ENCODE measurements around the gene SSBP3. TPM values are rescaled to one million over a fixed set of nuclear protein-coding genes. Genes with fewer than 3 reads are reported as not detected.

SSBP3 gene
- polyA plus RNA-seq, 1 experiment, result 34.3 TPM

GRCh38 chr1:54247863-54248515 lies 158.2 kb downstream of the SSBP3 start:
- no peak for DNase-seq (ENCODE audit: low read depth, low spot score)
- no peak for TF ChIP-seq CTCF (IDR thresholded peaks at IDR 0.05; ENCODE audit: low read depth, low read length)
- H3K27me3 ChIP-seq (ENCODE audit: control insufficient read depth, insufficient read depth, low read length), result no peaks in the 10 kb centered on the region
- POLR2A ChIA-PET, result no interaction called here
- no peak overlapping the region for H3K27ac ChIP-seq (ENCODE audit: low read depth, low read length)
- H3K9me3 ChIP-seq (ENCODE audit: control insufficient read depth, insufficient read depth, low read length), result 0 out of 2 replicates have a peak, but pooled peaks cover 3% of the 10 kb centered on the region
- CTCF ChIA-PET, result no interaction called here
- no peak overlapping the region for H3K4me3 ChIP-seq (ENCODE audit: low read depth, low read length)

- no peak overlapping the region for H3K4me3 ChIP-seq (ENCODE audit: low read depth, low read length)
- TF ChIP-seq CTCF (IDR thresholded peaks at IDR 0.05; ENCODE audit: low read depth, low read length), result no peak
- ChIA-PET POLR2A (no interaction called here), CTCF (no interaction called here)
- no peaks in the 10 kb centered on the region for H3K27me3 ChIP-seq (ENCODE audit: control insufficient read depth, insufficient read depth, low read length)
- no peak overlapping the region for H3K27ac ChIP-seq (ENCODE audit: low read depth, low read length)
- DNase-seq (ENCODE audit: low read depth, low spot score), result no peak
- 0 out of 2 replicates have a peak, but pooled peaks cover 3% of the 10 kb centered on the region for H3K9me3 ChIP-seq (ENCODE audit: control insufficient read depth, insufficient read depth, low read length)
Measured at GRCh38 chr1:54246116-54246721, 160.0 kb downstream of the SSBP3 start.

GRCh38 chr1:54245501-54245900 lies 160.7 kb downstream of the SSBP3 start:
- no peak overlapping the region for H3K4me3 ChIP-seq (ENCODE audit: low read depth, low read length)
- POLR2A ChIA-PET, result no interaction called here
- TF ChIP-seq CTCF (IDR thresholded peaks at IDR 0.05; ENCODE audit: low read depth, low read length), result no peak
- DNase-seq (ENCODE audit: low read depth, low spot score), result no peak
- CTCF ChIA-PET, result no interaction called here
- H3K27me3 ChIP-seq (ENCODE audit: control insufficient read depth, insufficient read depth, low read length), result no peaks in the 10 kb centered on the region
- 0 out of 2 replicates have a peak, but pooled peaks cover 3% of the 10 kb centered on the region for H3K9me3 ChIP-seq (ENCODE audit: control insufficient read depth, insufficient read depth, low read length)
- H3K27ac ChIP-seq (ENCODE audit: low read depth, low read length), result no peak overlapping the region

GRCh38 chr1:54244655-54245054 lies 161.5 kb downstream of the SSBP3 start:
- CTCF ChIA-PET, result no interaction called here
- DNase-seq (ENCODE audit: low read depth, low spot score), result no peak
- Histone ChIP-seq H3K27me3 (ENCODE audit: control insufficient read depth, insufficient read depth, low read length) (no peaks in the 10 kb centered on the region), H3K27ac (ENCODE audit: low read depth, low read length) (no peak overlapping the region), H3K9me3 (ENCODE audit: control insufficient read depth, insufficient read depth, low read length) (no peaks in the 10 kb centered on the region), H3K4me3 (ENCODE audit: low read depth, low read length) (no peak overlapping the region)
- TF ChIP-seq CTCF (IDR thresholded peaks at IDR 0.05; ENCODE audit: low read depth, low read length), result no peak
- POLR2A ChIA-PET, result no interaction called here

- POLR2A ChIA-PET, result no interaction called here
Measured at GRCh38 chr1:54243022-54243421, 163.2 kb downstream of the SSBP3 start.

More at GRCh38 chr1:54243022-54243421, 163.2 kb downstream of the SSBP3 start:
- CTCF ChIA-PET, result no interaction called here
- H3K27me3 ChIP-seq (ENCODE audit: control insufficient read depth, insufficient read depth, low read length), result no peaks in the 10 kb centered on the region
- no peak for TF ChIP-seq CTCF (IDR thresholded peaks at IDR 0.05; ENCODE audit: low read depth, low read length)
- DNase-seq (ENCODE audit: low read depth, low spot score), result no peak
- H3K27ac ChIP-seq (ENCODE audit: low read depth, low read length), result no peak overlapping the region
- no peaks in the 10 kb centered on the region for H3K9me3 ChIP-seq (ENCODE audit: control insufficient read depth, insufficient read depth, low read length)
- H3K4me3 ChIP-seq (ENCODE audit: low read depth, low read length), result no peak overlapping the region
